ENCODE results near the gene THYN1.

GRCh38 chr11:134238956-134239355, 14.2 kb downstream of the THYN1 start:
- TF ChIP-seq CTCF (IDR thresholded peaks at IDR 0.05), result no peak
- no peak for TF ChIP-seq POLR2A (IDR thresholded peaks at IDR 0.05)

Data from heart left ventricle (tissue), 13 donors.